ENCODE results near the gene HCFC1. TPM values are rescaled to one million over a fixed set of nuclear protein-coding genes. Genes with fewer than 3 reads are reported as not detected.

The HCFC1 gene
- total and polyA plus RNA-seq, 9 of the 15 experiments (the other 6 are each of a cell fraction or from before 2014, with no cell fraction given): 2.8 to 133 (median 17.1) TPM

DNA sequence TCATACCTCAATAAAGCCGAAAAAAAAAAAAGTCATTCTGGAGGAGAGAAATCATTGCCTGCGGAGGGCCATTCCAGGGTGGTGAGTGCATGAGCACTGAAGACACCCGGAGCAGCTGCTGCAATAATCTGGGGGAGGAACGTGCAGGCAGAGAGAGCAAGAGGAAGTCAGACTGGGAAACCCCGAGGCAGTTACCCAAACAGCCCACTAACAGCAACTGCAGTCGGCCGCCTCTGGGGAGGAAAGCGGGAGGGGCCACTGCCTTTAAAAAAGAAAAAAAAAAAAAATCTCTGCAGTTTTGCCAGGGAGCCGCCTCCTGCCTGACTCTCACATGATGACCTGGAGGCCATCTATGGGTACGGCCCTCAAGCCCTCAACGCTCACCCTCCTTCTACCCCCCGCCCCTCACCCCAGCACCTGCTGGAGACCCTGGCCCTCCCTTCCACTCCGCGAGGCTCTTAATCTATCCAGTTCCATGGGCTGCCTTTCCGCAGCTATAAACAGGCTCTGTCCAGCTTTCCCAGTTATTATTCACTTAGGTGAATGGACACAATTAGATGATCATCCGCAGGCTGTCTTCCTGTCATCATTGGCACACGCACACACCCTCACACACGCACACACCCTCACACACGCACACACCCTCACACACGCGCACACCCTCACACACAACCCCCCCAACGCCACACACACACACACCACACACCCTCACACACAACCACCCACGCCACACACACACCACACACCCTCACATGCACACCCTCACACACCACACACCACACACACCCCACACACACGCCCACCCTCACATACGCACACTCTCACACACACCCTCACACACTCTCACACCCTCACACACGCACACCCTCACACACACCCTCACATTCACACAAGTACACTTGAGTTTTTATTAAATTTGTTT, 70.5 kb downstream of the HCFC1 start (continued):
- TF ChIP-seq, protein P1, sequence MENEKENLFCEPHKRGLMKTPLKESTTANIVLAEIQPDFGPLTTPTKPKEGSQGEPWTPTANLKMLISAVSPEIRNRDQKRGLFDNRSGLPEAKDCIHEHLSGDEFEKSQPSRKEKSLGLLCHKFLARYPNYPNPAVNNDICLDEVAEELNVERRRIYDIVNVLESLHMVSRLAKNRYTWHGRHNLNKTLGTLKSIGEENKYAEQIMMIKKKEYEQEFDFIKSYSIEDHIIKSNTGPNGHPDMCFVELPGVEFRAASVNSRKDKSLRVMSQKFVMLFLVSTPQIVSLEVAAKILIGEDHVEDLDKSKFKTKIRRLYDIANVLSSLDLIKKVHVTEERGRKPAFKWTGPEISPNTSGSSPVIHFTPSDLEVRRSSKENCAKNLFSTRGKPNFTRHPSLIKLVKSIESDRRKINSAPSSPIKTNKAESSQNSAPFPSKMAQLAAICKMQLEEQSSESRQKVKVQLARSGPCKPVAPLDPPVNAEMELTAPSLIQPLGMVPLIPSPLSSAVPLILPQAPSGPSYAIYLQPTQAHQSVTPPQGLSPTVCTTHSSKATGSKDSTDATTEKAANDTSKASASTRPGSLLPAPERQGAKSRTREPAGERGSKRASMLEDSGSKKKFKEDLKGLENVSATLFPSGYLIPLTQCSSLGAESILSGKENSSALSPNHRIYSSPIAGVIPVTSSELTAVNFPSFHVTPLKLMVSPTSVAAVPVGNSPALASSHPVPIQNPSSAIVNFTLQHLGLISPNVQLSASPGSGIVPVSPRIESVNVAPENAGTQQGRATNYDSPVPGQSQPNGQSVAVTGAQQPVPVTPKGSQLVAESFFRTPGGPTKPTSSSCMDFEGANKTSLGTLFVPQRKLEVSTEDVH (IDR thresholded peaks at IDR 0.05; ENCODE audit: low read depth, partially characterized antibody): no peak
- no peak for TF ChIP-seq PML (IDR thresholded peaks at IDR 0.05; ENCODE audit: low read length)
- no peak for TF ChIP-seq DACH1 (IDR thresholded peaks at IDR 0.05; ENCODE audit: partially characterized antibody)
- no peak for TF ChIP-seq NR2C1 (IDR thresholded peaks at IDR 0.05)
- no peak for TF ChIP-seq NR2C1 (tag; IDR thresholded peaks at IDR 0.05)
- no peak for TF ChIP-seq RBM17 (IDR thresholded peaks at IDR 0.05; ENCODE audit: borderline replicate concordance, low read depth, low read length)
- TF ChIP-seq TAF9B (IDR thresholded peaks at IDR 0.05; ENCODE audit: partially characterized antibody): no peak
- TF ChIP-seq, protein P2, sequence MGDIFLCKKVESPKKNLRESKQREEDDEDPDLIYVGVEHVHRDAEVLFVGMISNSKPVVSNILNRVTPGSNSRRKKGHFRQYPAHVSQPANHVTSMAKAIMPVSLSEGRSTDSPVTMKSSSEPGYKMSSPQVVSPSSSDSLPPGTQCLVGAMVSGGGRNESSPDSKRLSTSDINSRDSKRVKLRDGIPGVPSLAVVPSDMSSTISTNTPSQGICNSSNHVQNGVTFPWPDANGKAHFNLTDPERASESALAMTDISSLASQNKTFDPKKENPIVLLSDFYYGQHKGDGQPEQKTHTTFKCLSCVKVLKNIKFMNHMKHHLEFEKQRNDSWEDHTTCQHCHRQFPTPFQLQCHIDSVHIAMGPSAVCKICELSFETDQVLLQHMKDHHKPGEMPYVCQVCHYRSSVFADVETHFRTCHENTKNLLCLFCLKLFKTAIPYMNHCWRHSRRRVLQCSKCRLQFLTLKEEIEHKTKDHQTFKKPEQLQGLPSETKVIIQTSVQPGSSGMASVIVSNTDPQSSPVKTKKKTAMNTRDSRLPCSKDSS (IDR thresholded peaks at IDR 0.05; ENCODE audit: low read depth, partially characterized antibody): no peak
- TF ChIP-seq PTBP1 (IDR thresholded peaks at IDR 0.05; ENCODE audit: low read depth, low read length): no peak
- no peak for TF ChIP-seq KDM4B (IDR thresholded peaks at IDR 0.05; ENCODE audit: borderline replicate concordance in 2 of 2, low read depth in 1 of 2)
- TF ChIP-seq EWSR1 (IDR thresholded peaks at IDR 0.05; ENCODE audit: borderline replicate concordance, low read depth, partially characterized antibody): no peak
- no peak for TF ChIP-seq TSC22D4 (tag; IDR thresholded peaks at IDR 0.05)
- TF ChIP-seq KLF1 (tag; IDR thresholded peaks at IDR 0.05): no peak
- TF ChIP-seq, protein P3, sequence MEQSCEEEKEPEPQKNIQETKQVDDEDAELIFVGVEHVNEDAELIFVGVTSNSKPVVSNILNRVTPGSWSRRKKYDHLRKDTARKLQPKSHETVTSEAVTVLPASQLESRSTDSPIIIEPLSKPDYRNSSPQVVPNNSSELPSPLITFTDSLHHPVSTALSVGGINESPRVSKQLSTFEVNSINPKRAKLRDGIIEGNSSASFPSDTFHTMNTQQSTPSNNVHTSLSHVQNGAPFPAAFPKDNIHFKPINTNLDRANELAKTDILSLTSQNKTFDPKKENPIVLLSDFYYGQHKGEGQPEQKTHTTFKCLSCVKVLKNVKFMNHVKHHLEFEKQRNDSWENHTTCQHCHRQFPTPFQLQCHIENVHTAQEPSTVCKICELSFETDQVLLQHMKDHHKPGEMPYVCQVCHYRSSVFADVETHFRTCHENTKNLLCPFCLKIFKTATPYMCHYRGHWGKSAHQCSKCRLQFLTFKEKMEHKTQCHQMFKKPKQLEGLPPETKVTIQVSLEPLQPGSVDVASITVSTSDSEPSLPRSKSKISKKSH (CRISPR knock-in tag; IDR thresholded peaks at IDR 0.05): no peak
- TF ChIP-seq ELF4 (CRISPR knock-in tag; IDR thresholded peaks at IDR 0.05): peak; percentile 90
- TF ChIP-seq, protein P4, sequence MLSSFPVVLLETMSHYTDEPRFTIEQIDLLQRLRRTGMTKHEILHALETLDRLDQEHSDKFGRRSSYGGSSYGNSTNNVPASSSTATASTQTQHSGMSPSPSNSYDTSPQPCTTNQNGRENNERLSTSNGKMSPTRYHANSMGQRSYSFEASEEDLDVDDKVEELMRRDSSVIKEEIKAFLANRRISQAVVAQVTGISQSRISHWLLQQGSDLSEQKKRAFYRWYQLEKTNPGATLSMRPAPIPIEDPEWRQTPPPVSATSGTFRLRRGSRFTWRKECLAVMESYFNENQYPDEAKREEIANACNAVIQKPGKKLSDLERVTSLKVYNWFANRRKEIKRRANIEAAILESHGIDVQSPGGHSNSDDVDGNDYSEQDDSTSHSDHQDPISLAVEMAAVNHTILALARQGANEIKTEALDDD (IDR thresholded peaks at IDR 0.05): no peak
- peak; percentile 59; the same call in 1 of the 2 replicates for TF ChIP-seq RNF2 (IDR thresholded peaks at IDR 0.05)
- no peak for TF ChIP-seq MAFG (tag; conservative IDR thresholded peaks at IDR 0.05)
